ENCODE measurements around the gene LDLRAD4. TPM values are rescaled to one million over a fixed set of nuclear protein-coding genes. Genes with fewer than 3 reads are reported as not detected.

The LDLRAD4 gene
- total RNA-seq, 2 experiments from 2014 or later = 34.3 to 35.7 TPM

- ATAC-seq = no peak
- H3K9me3 Mint-ChIP-seq (ENCODE audit: insufficient read depth) = no peaks in the 10 kb centered on the region
- H3K27me3 Mint-ChIP-seq (ENCODE audit: low read depth) = no peaks in the 10 kb centered on the region
- CTCF ChIA-PET = no interaction called here
- POLR2A ChIA-PET = no interaction called here
- peaks cover 22% of the 10 kb centered on the region for H3K36me3 Mint-ChIP-seq (ENCODE audit: low read depth)
- no peak overlapping the region for H3K27ac Mint-ChIP-seq
- DNase-seq = no peak
- H3K4me3 Mint-ChIP-seq = no peak overlapping the region
- H3K4me1 Mint-ChIP-seq (ENCODE audit: low read depth) = peaks cover 74% of the 10 kb centered on the region
These were observed 52.8 kb downstream of the LDLRAD4 start for GRCh38 chr18:13271302-13271911.

- no peaks in the 10 kb centered on the region for H3K27me3 Mint-ChIP-seq (ENCODE audit: low read depth)
- CTCF ChIA-PET = interaction anchor here (1.3 kb wide), 1 partner anchor 100 kb away, joined by 3 read pairs; no protein-coding TSS in a partner anchor
- DNase-seq (no peak), ATAC-seq (no peak)
- H3K4me1 Mint-ChIP-seq (ENCODE audit: low read depth) = peaks cover 74% of the 10 kb centered on the region
- peak overlapping the region; percentile 89 for H3K27ac Mint-ChIP-seq
- H3K4me3 Mint-ChIP-seq = peak overlapping the region; percentile 3
- no peaks in the 10 kb centered on the region for H3K9me3 Mint-ChIP-seq (ENCODE audit: insufficient read depth)
- POLR2A ChIA-PET = no interaction called here
- peaks cover 22% of the 10 kb centered on the region for H3K36me3 Mint-ChIP-seq (ENCODE audit: low read depth)
These were observed 53.9 kb downstream of the LDLRAD4 start for GRCh38 chr18:13272416-13272815.

- peaks cover 24% of the 10 kb centered on the region for H3K36me3 Mint-ChIP-seq (ENCODE audit: low read depth)
- ATAC-seq (peak; percentile 84), DNase-seq (peak; percentile 59)
- no peaks in the 10 kb centered on the region for H3K9me3 Mint-ChIP-seq (ENCODE audit: insufficient read depth)
- H3K27me3 Mint-ChIP-seq (ENCODE audit: low read depth) = no peaks in the 10 kb centered on the region
- H3K27ac Mint-ChIP-seq = peak overlapping the region; percentile 89
- peak overlapping the region; percentile 74 for H3K4me3 Mint-ChIP-seq
- CTCF ChIA-PET = interaction anchor here (1.0 to 1.4 kb wide), 4 partner anchors 20 to 103 kb away, joined by 3 to 5 read pairs (median 3); no protein-coding TSS in a partner anchor
- POLR2A ChIA-PET = interaction anchor here (0.7 to 1.4 kb wide), 4 partner anchors 51 to 108 kb away, joined by 3 to 5 read pairs (median 3); no protein-coding TSS in a partner anchor
- H3K4me1 Mint-ChIP-seq (ENCODE audit: low read depth) = peaks cover 71% of the 10 kb centered on the region
These were observed 55.2 kb downstream of the LDLRAD4 start for GRCh38 chr18:13273800-13274199.

GRCh38 chr18:13275075-13275474 lies 56.5 kb downstream of the LDLRAD4 start:
- CTCF ChIA-PET = interaction anchor here (0.6 to 4.1 kb wide), 10 partner anchors 9 to 254 kb away, joined by 3 to 16 read pairs (median 4); no protein-coding TSS in a partner anchor
- H3K9me3 Mint-ChIP-seq (ENCODE audit: insufficient read depth) = no peaks in the 10 kb centered on the region
- H3K4me1 Mint-ChIP-seq (ENCODE audit: low read depth) = peaks cover 72% of the 10 kb centered on the region
- peaks cover 29% of the 10 kb centered on the region for H3K36me3 Mint-ChIP-seq (ENCODE audit: low read depth)
- H3K4me3 Mint-ChIP-seq = no peak overlapping the region
- POLR2A ChIA-PET = interaction anchor here (0.5 to 1.2 kb wide), 2 partner anchors 100 to 216 kb away, joined by 3 to 4 read pairs; no protein-coding TSS in a partner anchor
- no peak overlapping the region for H3K27ac Mint-ChIP-seq
- ATAC-seq = no peak
- no peaks in the 10 kb centered on the region for H3K27me3 Mint-ChIP-seq (ENCODE audit: low read depth)
- DNase-seq = no peak

GRCh38 chr18:13276530-13277520 lies 58.3 kb downstream of the LDLRAD4 start:
- Mint-ChIP-seq H3K9me3 (ENCODE audit: insufficient read depth) (no peaks in the 10 kb centered on the region), H3K36me3 (ENCODE audit: low read depth) (peaks cover 35% of the 10 kb centered on the region), H3K27me3 (ENCODE audit: low read depth) (no peaks in the 10 kb centered on the region), H3K4me3 (peak overlapping the region; percentile 16), H3K27ac (peak overlapping the region; percentile 45), H3K4me1 (ENCODE audit: low read depth) (peaks cover 84% of the 10 kb centered on the region)
- ATAC-seq (no peak), DNase-seq (no peak)
- POLR2A ChIA-PET = no interaction called here
- CTCF ChIA-PET = interaction anchor here (2.0 to 4.1 kb wide), 2 partner anchors 11 to 60 kb away, joined by 6 to 16 read pairs; no protein-coding TSS in a partner anchor

GRCh38 chr18:13278062-13278630 lies 59.6 kb downstream of the LDLRAD4 start:
- CTCF ChIA-PET = interaction anchor here (0.8 to 4.1 kb wide), 3 partner anchors 45 to 62 kb away, joined by 3 to 16 read pairs (median 3); no protein-coding TSS in a partner anchor
- H3K4me1 Mint-ChIP-seq (ENCODE audit: low read depth) = peaks cover 86% of the 10 kb centered on the region
- POLR2A ChIA-PET = interaction anchor here (0.7 kb wide), 1 partner anchor 11 kb away, joined by 3 read pairs; no protein-coding TSS in a partner anchor
- H3K36me3 Mint-ChIP-seq (ENCODE audit: low read depth) = peaks cover 36% of the 10 kb centered on the region
- no peak overlapping the region for H3K4me3 Mint-ChIP-seq
- ATAC-seq (no peak), DNase-seq (no peak)
- H3K27me3 Mint-ChIP-seq (ENCODE audit: low read depth) = no peaks in the 10 kb centered on the region
- peak overlapping the region; percentile 54 for H3K27ac Mint-ChIP-seq
- no peaks in the 10 kb centered on the region for H3K9me3 Mint-ChIP-seq (ENCODE audit: insufficient read depth)

- H3K27me3 Mint-ChIP-seq (ENCODE audit: low read depth) = no peaks in the 10 kb centered on the region
- peaks cover 86% of the 10 kb centered on the region for H3K4me1 Mint-ChIP-seq (ENCODE audit: low read depth)
- H3K27ac Mint-ChIP-seq = peak overlapping the region; percentile 73
- peak overlapping the region; percentile 48 for H3K4me3 Mint-ChIP-seq
- CTCF ChIA-PET = interaction anchor here (0.6 to 1.3 kb wide), 5 partner anchors 11 to 148 kb away, joined by 3 to 7 read pairs (median 4); no protein-coding TSS in a partner anchor
- peaks cover 37% of the 10 kb centered on the region for H3K36me3 Mint-ChIP-seq (ENCODE audit: low read depth)
- peak; percentile 46 for ATAC-seq
- peak; percentile 43 for DNase-seq
- no peaks in the 10 kb centered on the region for H3K9me3 Mint-ChIP-seq (ENCODE audit: insufficient read depth)
- POLR2A ChIA-PET = interaction anchor here (0.8 to 1.6 kb wide), 2 partner anchors 11 to 19 kb away, joined by 3 read pairs; no protein-coding TSS in a partner anchor
These were observed 60.9 kb downstream of the LDLRAD4 start for GRCh38 chr18:13279181-13280069.

GRCh38 chr18:13280070-13280795 lies 61.7 kb downstream of the LDLRAD4 start:
- H3K27ac Mint-ChIP-seq = peak overlapping the region; percentile 73
- H3K36me3 Mint-ChIP-seq (ENCODE audit: low read depth) = peaks cover 37% of the 10 kb centered on the region
- H3K4me3 Mint-ChIP-seq = peak overlapping the region; percentile 2
- H3K4me1 Mint-ChIP-seq (ENCODE audit: low read depth) = peaks cover 86% of the 10 kb centered on the region
- DNase-seq (no peak), ATAC-seq (no peak)
- H3K27me3 Mint-ChIP-seq (ENCODE audit: low read depth) = no peaks in the 10 kb centered on the region
- ChIA-PET CTCF (interaction anchor here (1.3 kb wide), 2 partner anchors 11 to 13 kb away, joined by 4 to 7 read pairs; no protein-coding TSS in a partner anchor), POLR2A (interaction anchor here (0.8 to 1.6 kb wide), 2 partner anchors 10 to 20 kb away, joined by 3 read pairs; no protein-coding TSS in a partner anchor)
- no peaks in the 10 kb centered on the region for H3K9me3 Mint-ChIP-seq (ENCODE audit: insufficient read depth)

GRCh38 chr18:13281406-13281805 lies 62.8 kb downstream of the LDLRAD4 start:
- no peaks in the 10 kb centered on the region for H3K9me3 Mint-ChIP-seq (ENCODE audit: insufficient read depth)
- H3K36me3 Mint-ChIP-seq (ENCODE audit: low read depth) = peaks cover 37% of the 10 kb centered on the region
- H3K4me3 Mint-ChIP-seq = no peak overlapping the region
- H3K4me1 Mint-ChIP-seq (ENCODE audit: low read depth) = peaks cover 82% of the 10 kb centered on the region
- DNase-seq (no peak), ATAC-seq (no peak)
- CTCF ChIA-PET = interaction anchor here (2.0 kb wide), 1 partner anchor 65 kb away, joined by 7 read pairs; no protein-coding TSS in a partner anchor
- no peaks in the 10 kb centered on the region for H3K27me3 Mint-ChIP-seq (ENCODE audit: low read depth)
- POLR2A ChIA-PET = interaction anchor here (0.8 kb wide), 1 partner anchor 13 kb away, joined by 3 read pairs; no protein-coding TSS in a partner anchor
- H3K27ac Mint-ChIP-seq = peak overlapping the region; percentile 81

- CTCF ChIA-PET = no interaction called here
- POLR2A ChIA-PET = no interaction called here
- no peak for DNase-seq
- H3K27me3 Mint-ChIP-seq (ENCODE audit: low read depth) = no peaks in the 10 kb centered on the region
- no peaks in the 10 kb centered on the region for H3K9me3 Mint-ChIP-seq (ENCODE audit: insufficient read depth)
- peaks cover 35% of the 10 kb centered on the region for H3K36me3 Mint-ChIP-seq (ENCODE audit: low read depth)
- ATAC-seq = no peak
- H3K4me3 Mint-ChIP-seq = no peak overlapping the region
- peaks cover 71% of the 10 kb centered on the region for H3K4me1 Mint-ChIP-seq (ENCODE audit: low read depth)
- H3K27ac Mint-ChIP-seq = no peak overlapping the region
These were observed 65.2 kb downstream of the LDLRAD4 start for GRCh38 chr18:13283746-13284145.

Data from activated CD8-positive, alpha-beta T cell treated with anti-CD3 and anti-CD28 coated beads, Interleukin-2, amount 10 ng/mL, durations not matched to agents 7 days and 5 days (primary cell).